NCI-H1930 (cell line): ENCODE results near the gene MYO15A.

ENCODE experiments used
- DNase-seq, 2 experiments: peaks; one replicate each; lab custom pipeline; 2025; lab: John Stamatoyannopoulos, UW

MYO15A gene

GRCh38 chr17:18224053-18224386 lies 115.5 kb downstream of the MYO15A start:
- no peak for DNase-seq

GRCh38 chr17:18224387-18225120 lies 116.0 kb downstream of the MYO15A start:
- DNase-seq, result no peak

- peak; percentile 90 to 95 for DNase-seq
These were observed 116.6 kb downstream of the MYO15A start, which contains the start of gene LLGL1 for GRCh38 chr17:18225121-18225641. TSS of gene LLGL1 (plus strand) at chr17:18225635. CDS start at chr17:18225683, 48 bp downstream.

- no peak for DNase-seq
These were observed 117.2 kb downstream of the MYO15A start for GRCh38 chr17:18225642-18226283.

- DNase-seq, result no peak
These were observed 117.9 kb downstream of the MYO15A start for GRCh38 chr17:18226284-18226945.

GRCh38 chr17:18227635-18228034 lies 119.1 kb downstream of the MYO15A start:
- no peak for DNase-seq

- no peak for DNase-seq
These were observed 119.7 kb downstream of the MYO15A start for GRCh38 chr17:18228176-18228682.

- DNase-seq, result no peak
These were observed 120.7 kb downstream of the MYO15A start for GRCh38 chr17:18229254-18229653.
